HG02852 (cell line): ENCODE data around the gene PHRF1.

Source experiments
- ATAC-seq: cut with Tn5 transposase; IDR thresholded peaks from one replicate; pipeline ENCODE4 v1.9.1; 2021; ENCODE audit warnings: mild to moderate bottlenecking, moderate library complexity; ENCODE audit not compliant: unreplicated experiment

Gene PHRF1

DNA sequence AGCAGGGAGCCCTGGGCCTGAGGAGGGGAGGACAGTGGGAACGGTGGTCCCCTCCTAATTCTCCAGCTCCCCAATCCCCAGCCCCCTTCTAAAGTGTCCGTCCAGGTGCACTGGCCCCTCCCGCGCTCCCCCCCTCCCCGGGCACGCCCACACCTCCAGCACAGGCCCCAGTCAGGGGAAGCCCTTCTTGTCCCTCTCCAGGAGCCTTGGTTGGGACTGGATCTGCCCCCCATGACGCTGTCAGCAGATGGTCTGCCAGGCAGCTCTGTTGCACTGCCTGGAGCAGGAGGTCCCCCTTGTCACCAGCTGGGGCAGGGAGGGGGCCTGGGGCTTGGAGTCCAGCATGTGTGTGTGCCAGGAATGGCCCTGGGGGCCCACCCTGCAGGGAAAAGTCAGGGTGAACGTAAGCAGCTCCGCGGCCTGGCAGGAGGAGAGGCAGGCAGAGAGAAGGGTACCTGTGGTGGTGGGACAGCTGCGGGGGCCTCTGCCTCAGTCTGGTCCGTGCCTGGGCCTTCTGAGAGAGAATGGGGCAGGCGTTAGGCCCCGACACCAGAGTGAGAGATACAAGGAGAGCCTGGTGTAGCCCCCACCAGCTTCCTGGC is 37.9 kb downstream of the PHRF1 start:
- no peak for ATAC-seq

DNA sequence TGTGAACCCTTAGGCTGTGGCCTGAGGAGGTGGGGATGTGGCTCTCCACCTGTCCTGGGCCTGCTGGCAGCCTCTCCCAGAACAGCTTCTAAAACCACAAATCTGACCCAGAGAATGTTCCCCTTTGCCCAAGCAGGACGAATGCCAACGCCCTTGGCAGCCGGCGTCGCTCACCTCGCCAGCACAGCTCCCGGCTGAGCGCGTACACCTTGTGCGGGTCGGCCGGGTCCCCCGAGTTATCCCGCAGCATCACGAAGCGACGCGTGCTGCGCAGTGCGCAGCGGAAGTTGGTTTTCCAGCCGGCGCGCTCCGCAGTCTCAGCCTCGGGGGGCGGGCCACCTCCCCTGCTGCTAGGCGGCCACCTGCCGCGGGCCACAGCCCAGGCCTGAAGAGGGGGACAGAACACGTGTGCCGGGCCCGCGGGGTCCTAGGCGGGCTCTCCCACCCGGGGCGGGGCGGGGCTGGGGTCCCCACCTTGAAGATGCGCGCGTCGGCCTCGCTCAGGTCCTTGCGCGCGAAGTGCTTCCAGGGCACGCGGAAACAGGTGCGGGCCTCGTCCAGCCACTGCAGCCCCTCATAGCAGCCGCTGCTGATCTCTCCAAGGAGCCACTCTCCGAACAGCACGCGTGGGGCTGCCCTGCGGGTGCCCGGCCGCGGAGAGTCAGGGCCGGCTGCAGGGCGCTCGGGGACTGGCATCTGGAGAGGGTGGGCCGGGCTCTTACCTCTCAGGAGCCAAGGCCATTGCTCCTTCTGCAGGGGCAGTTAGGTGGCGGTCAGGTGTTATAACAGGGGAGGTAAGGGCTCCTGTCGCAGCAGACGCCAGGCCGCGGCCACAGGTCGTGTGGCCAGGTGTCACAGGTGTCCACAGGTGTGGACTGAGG is 38.6 kb downstream of the PHRF1 start:
- no peak for ATAC-seq

DNA sequence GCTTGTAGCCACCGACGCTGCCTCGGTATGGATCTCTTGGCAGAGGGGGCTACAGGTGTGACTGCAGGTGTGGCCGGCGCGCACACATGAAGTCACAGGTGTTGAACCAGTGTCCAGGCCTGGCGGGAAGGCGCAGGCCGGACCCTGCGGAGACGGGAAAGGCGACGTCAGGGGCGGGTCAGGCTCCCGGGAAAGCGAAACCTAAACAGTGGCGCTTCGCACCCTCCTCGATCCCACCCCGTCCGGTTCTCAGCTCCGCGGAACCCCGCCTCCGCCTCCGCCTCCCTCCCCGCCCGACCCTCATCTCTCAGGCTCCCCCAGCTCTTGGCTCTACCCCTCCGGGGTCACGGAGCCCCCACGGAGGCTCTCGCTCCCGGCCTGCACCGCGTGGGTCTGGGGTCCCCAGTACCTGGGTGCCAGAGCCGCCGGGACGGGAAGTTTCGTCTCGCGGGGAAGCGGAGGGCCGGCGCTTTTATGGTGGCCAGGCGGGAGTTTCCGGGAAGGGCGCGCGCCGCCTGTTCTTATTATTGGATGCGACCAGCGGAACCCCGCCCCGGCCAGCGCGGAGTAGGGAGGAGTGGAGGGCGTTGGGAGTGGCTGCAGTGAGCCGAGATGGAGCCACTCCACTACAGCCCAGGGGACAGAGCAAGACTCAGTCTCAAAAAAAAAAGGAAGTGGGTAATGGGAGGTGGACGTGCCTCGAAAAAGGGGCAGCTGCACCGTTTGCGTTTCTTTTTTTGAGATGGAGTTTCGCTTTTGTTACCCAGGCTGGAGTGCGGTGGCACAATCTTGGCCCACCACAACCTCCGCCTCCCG is 39.4 kb downstream of the PHRF1 start, which contains the start of gene IRF7:
Gene IRF7 (minus strand): TSS at position 447 of the 816 bp plus-strand sequence. CDS start 586 bp downstream, outside the sequence.
- peak; percentile 72 for ATAC-seq

DNA sequence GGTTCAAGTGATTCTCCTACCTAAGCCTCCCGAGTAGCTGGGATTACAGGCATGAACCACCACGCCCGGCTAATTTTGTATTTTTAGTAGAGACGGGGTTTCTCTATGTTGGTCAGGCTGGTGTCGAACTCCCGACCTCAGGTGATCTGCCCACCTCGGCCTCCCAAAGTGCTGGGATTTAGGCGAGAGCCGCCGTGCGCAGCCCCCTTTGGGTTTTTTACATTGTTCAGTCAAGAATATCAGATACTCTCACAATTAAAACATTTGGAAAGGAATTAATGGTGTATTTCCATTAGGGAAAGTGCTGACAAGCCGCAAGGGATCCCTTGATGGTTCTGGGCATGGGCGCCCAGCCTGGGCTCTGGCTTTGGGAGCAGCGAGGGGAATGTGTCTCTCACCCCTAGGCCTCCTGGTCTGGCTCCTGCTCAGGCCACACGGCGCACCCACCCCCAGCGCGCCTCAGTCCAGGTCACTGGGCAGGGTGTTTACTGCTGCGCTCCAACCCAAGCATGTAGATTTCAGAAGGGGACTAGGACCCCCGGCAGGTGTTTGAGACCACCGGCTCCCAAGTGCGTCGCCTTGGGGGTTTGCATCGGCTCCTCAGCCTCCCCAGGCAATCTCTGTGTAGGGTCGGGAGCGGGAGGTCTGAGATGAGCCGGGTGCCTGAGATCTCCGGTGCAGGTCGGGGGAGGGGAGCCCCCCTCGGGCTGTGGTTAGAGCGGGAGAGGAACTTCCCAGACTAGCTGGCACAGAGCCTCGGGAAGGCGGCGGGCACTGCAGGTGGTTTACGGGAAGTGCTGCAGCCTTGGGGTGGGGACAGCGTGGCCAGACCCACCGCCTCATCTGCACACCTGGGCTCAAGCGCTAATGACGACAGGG is 40.3 kb downstream of the PHRF1 start:
- no peak for ATAC-seq

DNA sequence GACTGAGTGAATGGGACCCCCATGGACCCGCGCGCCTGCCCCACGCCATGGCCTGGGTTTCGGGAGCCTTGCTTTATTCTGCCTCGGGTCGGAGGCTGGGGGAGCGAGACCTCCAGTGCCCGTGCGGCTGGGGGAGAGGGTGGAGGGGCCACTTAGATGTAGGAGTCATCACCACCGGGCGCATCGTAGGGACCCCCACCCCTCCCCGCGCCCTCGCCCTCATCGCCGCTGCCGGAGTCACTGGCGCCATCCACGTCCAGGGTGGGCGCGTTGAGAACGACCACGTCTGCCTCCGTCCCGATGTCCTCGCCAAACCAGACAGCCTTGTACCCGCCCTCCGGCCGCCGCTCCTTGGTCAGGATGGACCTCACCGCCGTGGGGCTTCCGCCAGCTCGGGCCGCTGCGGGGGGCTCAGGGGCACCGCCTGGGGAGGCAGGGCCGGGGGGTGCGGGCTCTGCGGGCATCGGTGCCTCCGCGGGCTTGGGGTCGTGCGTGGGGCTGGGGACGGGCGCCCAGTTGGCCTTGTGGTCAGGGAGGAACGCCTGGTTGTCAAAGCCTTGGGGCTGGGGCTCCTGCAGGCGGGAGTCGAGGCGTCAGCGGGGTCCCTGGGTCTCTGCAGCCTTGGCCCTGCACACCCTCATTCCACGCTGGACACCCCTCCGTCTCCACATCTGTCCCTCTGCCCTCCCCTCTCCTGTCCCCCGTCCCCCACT is 41.1 kb downstream of the PHRF1 start:
- no peak for ATAC-seq

DNA sequence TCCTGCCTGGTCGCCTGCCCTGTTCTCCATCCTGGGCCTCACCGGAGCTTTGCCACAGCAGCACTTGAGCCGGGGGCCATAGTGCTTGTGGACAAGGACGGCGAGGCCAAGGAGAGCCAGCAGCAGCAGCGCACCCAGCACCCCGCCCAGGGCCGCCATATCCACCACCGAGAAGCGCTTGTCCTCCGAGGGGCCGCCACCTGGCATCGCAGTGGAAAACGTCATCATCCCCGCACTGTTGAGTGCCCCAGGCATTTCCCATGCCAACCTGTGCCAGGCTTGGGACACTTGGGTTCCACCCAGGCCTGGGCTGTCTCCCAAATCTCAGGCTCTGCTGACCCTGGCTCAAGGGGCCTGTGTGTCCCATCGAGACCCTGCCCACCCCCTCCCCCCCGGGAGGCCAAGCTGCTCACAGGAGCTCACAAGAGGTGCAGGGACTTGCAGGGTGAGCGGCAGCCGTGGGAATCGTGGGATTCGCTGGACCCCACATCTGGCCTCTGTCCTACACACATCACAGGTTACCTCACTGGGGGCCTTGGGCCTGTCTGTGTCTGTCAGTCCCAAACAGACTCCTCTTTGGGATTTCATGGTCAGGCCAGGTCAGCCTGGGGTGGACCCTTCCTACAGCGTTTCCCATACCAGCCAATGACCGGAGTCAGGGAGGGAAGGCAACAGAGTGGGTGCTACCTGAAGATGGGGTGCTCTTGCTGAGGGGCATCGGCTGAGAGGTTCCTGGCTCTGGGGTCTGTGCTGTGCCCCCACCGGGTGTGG is 41.8 kb downstream of the PHRF1 start:
- no peak for ATAC-seq

DNA sequence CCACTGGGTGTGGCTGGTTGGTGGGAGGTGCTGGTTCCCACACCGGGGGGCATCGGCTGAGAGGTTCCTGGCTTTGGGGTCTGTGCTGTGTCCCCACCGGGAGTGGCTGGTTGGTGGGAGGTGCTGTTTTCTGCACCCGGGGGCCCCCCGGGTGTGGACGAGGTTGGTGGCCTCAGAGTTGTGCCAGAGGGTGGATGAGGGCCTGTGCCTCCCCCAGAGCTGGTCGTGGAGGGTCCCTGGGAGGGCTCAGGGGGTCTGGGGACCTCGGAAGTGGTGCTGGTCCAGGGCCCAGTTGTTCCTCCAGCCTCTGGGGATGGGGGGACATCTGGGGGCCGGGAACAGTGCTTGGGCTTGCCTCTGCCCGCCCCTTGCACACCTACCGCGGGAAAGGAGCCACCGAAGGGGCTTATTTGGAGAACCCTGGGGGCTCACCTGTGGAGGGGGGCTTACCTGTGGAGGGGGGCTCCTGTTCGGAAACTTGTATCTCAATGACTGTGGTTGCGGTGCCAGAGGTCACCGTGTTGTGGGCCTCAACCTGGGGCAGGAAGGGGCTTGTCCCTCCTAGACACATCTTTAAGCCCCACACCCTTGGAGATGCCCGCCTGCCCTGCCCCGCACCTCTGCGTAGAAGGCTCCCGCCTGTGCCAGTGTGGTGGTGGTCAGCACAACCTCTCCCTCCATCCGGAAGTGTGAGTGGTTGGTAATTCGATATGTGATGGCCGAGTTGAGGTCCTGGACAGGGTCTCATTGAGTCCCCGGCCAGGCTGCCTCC is 42.8 kb downstream of the PHRF1 start:
- no peak for ATAC-seq

DNA sequence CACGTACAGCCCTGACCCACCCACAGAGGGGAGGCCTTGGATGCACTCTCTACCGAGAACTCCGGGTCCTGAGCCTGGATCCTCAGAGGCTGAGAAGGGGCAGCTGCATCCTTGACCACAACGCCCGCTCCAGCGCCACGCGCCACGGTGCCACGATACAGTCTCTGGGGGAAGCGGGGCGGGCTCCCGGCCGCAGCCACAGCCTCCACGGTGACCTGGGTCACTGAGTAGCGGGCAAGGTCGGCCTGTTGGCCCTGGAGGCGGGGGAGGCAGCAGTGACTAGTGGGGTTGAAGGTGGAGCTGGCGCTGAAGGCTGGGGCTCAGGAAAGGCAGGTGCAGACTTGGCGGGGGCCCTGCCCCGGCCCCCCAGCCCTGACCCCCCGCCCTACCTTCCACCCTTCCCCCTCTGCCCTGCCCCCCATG is 43.4 kb downstream of the PHRF1 start:
- no peak for ATAC-seq

DNA sequence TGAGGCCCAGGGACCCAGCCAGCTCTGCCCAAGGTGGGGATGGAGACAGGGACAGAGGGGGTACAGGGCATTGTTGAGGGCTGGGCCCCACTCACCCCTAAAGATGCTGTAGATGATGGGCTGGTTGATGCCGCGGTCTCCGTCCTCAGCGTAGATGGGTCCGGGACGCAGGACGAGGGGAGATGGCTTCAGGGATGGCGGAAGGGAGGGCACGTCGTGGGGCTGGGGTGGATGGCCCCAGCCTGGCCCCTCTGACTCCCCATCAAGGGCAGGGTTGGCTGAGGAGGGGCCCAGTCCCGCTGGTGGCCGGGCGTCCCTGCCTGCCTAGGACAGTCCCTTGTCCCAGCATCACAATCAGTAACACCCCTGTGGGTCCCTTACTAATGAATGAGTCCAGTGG is 43.9 kb downstream of the PHRF1 start:
- ATAC-seq, result no peak

DNA sequence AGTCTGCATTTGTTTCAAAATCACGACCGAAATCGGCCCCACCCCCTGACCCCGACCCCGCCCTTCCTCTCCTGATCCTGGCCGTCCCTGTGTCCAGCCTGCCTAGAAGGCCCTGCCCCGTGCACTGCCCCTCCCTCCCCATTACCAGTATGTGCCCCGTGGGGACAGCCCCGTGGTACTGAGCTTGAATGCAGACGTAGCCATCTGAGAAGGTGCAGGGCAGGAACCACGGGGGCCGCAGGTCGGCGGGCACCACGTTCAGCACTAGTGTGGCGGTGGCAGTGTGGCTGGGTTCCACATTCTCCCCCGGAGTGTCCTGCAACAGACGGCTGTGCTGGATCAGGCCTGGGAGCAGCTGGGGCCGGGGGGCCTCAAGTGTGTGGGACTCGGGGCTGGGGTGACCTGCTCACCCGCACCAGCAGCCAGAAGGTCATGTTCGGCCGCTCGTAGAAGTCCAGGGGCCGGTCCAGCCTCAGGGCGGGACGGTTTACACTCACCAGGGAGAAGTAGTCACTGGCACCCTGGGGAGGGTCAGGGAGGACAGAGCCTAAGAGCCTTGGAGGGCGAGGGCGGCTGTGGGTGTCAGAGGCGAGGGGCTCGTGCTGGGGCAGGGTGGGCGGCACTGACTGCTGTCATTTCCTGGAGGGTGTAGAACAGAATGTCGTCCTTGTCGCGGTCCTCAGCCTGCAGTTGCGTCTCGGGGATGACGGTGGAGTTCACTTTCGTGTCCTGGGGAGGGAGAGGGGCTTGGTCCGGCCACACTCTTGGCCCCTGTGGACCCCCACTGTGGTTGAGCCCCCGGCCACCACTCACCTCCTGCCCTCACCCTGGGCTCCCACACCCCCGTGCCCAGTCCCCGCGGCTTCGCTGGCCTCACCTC is 44.9 kb downstream of the PHRF1 start:
- ATAC-seq, result no peak

DNA sequence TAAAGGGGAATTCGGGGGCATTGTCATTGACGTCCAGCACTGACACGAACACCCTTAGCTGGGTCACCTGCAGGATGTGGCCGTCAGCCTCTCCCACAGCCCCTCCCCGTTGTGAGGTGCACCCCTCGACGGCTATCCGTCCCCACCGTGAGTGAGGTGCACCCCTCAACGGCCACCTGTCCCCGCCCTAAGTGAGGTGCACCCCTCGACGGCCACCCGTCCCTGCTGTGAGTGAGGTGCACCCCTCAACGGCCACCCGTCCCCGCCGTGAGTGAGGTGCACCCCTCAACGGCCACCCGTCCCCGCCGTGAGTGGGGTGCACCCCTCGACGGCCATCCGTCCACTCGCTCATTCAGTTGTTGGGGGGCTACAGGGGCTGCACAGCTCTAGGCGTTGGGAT is 45.6 kb downstream of the PHRF1 start:
- no peak for ATAC-seq

DNA sequence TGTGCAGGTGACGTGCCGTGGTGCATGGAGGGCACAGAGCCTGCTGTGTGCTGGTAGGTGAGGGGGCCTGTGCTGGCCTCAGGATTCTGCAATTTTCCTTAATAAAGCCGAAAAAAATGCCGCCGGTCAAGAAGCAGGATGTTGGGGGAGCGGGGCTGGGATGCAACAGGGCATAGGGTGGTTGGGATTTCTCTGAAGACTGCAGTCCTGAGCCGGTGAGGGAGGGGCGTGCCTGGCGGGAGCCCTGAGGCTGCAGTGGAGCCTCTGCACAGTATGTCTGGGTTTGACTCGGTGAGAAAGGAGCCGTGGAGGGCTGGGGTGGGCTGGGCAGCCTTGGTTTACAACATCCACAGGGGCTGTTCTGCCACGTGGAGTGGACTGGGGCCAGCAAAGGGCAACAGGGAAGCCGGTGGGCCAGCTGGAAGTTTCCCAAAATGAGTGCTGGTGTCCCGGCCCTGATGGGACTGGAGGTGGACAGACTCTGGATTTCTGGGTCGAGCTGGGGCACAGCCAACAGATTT is 47.1 kb downstream of the PHRF1 start:
- ATAC-seq, result no peak

DNA sequence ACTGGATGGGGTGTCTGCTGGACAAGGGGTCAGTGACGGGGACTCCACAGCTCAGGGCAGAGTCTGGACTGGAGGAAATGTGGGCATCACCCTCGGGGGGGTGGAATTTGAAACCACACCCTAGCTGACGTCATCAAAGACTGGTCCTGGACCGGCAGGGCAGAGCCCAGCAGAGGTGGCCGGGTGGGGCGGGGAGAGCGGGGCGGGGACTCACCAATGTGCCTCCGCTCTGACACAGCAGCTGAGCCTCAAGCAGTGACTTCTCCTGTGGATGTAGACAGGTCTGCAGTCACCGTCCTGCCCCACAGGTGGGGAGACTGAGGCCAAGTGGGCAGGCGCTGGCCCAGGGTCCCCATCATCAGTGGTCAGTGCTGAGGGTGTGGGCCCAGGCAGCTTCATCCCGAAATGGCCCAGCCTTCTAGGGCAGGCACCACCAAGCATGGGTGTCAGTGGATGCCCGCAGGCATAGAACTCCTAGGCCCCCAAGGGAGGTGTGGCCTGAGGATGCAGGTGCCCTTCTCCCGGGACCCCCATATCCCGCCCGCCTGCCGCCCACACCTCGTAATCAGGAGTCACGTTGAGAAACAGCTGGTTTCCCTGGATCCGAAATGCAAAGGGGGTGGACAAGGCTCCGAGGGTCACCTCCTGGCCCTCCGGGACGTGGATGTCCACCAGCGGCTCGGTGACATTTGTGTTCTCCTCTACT is 47.9 kb downstream of the PHRF1 start:
- no peak for ATAC-seq

DNA sequence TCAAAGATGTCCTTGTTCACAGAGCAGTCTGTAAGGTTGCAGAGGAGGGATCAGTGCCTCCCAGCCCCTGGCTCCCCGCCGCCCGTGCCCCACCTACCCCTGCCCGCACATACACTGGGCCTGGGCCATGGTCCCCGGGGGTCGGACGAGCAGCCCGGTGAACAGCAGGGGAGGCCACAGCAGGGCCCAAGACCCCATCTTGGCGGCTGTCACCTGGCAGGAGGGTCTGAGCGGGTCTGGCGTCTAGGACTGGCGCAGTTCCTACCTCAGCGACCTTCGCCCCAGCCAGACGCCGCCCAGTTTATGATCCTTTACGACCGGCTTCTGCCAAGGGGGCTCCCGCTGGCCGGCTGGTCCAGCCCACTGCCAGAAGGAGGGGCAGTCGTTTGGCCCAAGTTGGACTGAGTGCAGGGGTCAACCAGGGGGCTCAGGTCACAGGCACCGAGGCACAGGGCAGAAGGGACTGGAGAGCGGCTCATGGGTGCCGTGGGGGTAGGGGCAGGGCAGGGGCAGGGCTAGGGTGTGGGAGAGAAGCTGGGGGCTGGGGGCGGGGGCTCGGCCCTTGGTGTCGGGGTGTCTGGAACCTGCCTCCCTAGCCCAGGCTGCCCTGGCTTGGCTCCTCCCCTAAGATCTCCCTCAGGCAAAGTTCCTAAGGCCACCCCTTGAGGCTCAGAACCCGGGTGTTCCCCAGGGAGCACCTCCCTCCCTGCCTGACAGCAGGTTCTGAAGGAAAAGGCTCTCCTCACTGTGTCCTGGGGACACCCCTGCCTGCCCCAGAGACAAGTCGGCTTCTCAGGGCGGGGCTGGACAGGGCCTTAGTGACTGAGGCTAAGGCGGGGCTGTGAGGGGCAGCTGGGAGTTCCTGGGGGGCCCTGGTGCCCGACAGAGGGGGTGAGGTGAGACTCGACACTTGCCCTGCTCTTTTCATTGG is 48.7 kb downstream of the PHRF1 start, which contains the start of gene CDHR5:
Gene CDHR5 (minus strand): TSS at position 251 of the 931 bp plus-strand sequence. CDS start 53 bp downstream, at position 198.
- ATAC-seq, result no peak

DNA sequence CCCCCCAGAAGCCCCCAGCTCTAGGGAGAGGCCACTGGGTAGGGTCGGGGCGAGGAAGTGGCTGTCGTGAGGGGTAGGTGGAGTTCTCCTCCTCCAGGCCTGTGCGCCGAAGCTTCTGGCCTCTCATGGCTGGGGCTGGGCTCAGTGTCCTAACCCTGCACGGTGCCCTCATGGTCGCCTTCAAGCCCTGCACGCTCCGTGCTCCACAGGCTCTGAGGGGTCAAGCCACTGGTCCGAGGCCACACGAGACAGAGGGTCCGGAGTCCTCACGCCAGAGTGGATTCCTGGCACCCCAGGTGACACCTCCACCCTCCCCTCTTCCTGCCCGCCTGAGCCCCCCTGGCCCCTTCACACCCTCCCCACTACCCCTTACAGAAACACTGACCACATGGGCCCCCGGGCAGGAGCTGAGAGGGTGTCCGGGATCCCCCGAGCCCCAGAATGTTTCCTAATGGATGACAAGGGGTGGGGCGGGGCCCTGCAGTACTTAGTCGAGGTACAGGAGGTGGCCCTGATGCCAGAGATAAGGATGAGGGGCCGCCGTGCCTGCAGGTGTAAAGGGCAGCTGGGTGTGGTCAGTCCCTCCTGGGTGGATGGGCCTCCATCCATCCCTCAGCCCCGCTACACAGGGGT is 49.5 kb downstream of the PHRF1 start:
- ATAC-seq, result no peak
